Measurements from ENCODE around the gene RAB26.
"Not testable (repeated sequence)": the region's sequence is repeated elsewhere in the genome, so short reads cannot be mapped to it uniquely, and the experiment has no call there.

RAB26 gene

DNA sequence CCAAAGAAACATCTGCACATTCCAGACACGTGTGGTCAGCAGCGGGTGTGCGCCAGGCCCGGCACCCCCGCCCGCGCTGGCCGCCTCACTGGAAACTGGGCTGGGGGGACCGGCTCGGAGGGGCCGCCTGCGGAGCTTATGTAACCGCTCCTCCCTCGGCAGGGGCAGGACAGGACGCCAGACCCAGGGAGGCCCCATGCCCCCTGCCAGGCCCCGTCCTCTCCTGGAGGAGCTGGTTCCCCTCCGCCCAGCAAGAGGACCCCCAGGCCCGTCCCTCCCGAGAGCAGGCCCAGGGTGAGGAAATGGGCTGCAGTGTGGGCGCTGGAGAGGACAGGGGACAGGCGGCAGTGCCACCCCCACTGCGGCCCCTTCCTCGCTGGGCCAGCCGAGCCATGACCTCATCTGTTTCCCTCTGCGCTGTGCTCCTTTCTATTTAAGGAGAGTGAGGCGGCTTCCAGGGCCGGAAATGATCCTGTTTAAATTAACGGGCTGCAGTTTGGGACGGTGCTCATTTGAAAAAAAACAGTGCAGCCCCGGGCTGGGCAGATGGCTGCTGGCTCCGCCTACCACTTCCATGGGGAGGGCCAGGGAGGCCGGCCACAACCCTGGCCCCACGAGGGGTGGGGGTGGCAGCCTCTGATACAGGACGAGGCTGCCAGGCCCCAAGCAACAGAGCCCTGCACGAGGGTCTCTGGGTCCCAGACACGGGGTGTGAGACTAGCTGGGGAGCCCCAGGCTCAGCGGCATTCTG lies 23.6 kb upstream of the RAB26 start:
- H3K4me3 ChIP-seq (ENCODE audit: low read depth, low read length); DNase-seq (ENCODE audit: low read depth): not testable (repeated sequence)

DNA sequence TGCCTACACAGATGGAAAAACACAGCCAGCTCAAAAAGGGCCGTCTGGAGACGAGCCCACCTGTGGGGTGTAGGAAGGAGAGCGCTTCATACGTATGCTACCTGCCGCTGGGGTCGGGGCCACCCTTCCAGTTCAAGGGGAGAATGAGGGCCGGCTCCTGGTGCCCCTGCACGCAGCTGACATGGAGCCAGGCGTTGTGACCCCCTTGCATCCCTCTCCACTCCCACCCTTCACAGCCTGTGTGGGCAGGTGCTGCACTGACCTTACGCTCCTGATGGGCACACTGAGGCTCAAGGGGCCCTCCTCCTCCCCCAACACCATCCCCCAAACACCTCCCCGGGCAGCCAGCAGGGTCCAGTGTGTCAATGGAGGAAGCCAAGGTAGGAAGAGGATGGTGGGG lies 22.8 kb upstream of the RAB26 start:
- not testable (repeated sequence) for DNase-seq (ENCODE audit: low read depth); H3K4me3 ChIP-seq (ENCODE audit: low read depth, low read length)

DNA sequence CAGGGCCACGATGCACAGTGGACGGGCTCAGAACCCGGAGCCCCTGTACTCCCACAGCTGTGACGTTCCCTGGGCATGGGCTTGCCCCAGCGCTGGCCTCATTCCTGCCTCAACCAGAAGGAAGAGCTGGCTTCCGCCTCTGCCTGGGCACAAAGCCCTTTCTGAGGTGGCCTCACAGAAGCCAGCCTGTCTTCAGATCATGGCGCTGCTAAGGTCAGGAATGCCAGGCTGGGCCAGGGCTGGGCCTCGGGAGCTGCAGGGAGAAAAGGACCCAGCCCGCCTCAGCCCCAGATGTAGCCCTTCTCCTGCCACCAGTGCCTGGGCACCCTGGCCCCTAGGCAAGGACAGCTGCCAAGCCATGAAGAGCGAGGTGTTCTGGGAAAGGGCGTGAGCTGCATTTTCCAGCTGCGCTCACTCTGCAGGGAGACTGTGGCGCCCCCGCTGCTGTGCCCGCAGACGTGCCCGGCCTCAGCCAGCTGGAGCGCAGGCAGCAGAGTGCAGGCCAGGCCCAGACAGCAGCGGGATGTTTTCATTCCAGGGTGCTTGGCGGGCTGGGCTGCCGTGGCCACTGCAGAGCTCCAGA lies 22.2 kb upstream of the RAB26 start:
- not testable (repeated sequence) for H3K4me3 ChIP-seq (ENCODE audit: low read depth, low read length); DNase-seq (ENCODE audit: low read depth)

DNA sequence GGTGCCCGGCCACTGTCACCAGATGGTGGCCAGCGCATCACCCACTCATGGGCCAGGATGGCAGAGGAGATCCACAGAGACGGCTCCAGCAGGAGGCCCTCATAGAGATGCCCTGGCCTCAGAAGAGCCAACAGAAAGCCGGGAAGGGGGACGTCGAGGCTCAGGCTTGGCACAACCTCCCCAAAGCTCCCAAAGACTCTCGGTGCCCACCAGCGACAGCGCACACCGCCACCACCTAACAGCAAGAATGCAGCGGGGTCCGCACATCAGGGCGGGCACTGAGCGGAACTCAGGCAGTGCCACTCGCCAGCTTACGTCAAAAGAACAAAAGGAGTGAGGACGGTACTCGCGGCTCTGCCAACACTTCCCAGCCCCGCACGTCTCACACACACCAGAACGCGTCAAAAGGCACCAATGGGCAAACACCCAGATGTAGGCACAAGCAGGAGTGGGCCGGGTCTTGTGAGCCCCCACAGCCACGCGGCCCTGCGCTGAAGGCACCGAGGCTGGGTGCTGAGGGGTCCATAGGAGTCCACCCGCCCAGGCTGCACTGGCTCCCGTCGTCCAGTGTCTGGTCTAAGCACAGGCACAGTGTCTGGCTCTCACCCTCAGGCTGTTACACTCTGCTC lies 21.4 kb upstream of the RAB26 start:
- not testable (repeated sequence) for DNase-seq (ENCODE audit: low read depth); H3K4me3 ChIP-seq (ENCODE audit: low read depth, low read length)

DNA sequence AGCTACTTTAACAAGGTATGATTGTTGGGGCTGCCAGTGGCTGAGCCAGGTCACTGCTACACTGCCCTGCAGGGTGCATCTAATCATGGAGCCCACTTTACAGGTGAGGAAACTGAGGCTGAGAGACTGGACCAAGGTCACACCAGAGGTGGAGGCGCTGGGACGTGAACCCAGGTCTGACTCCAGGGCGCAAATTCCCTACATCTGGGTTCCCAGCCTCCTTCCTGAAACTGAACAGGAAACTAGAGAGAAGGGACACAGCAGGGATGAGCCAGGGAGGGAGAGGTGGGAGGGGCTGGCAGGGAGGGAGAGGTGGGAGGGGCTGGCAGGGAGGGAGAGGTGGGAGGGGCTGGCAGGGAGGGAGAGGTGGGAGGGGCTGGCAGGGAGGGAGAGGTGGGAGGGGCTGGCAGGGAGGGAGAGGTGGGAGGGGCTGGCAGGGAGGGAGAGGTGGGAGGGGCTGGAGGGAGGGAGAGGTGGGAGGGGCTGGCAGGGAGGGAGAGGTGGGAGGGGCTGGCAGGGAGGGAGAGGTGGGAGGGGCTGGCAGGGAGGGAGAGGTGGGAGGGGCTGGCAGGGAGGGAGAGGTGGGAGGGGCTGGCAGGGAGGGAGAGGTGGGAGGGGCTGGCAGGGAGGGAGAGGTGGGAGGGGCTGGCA lies 20.7 kb upstream of the RAB26 start:
- not testable (repeated sequence) for H3K4me3 ChIP-seq (ENCODE audit: low read depth, low read length); DNase-seq (ENCODE audit: low read depth)

DNA sequence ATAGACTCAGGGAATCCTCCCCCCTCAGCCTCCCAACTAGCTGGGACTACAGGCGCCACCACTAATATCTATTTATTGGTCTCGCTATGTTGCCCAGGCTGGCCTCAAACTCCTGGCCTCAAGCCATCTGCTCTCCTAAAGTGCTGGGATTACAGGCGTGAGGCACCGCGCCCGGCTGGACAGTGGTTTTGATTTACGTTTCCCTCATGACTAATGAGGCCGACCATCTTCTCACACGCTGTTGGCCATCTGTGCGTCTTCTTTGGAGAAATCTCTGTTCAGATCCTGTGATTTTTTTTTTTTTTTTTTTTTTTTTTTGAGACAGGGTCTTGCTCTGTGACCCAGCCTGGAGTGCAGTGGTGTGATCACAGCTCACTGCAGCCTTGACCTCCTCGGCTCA lies 19.2 kb upstream of the RAB26 start:
- not testable (repeated sequence) for DNase-seq (ENCODE audit: low read depth); H3K4me3 ChIP-seq (ENCODE audit: low read depth, low read length)

DNA sequence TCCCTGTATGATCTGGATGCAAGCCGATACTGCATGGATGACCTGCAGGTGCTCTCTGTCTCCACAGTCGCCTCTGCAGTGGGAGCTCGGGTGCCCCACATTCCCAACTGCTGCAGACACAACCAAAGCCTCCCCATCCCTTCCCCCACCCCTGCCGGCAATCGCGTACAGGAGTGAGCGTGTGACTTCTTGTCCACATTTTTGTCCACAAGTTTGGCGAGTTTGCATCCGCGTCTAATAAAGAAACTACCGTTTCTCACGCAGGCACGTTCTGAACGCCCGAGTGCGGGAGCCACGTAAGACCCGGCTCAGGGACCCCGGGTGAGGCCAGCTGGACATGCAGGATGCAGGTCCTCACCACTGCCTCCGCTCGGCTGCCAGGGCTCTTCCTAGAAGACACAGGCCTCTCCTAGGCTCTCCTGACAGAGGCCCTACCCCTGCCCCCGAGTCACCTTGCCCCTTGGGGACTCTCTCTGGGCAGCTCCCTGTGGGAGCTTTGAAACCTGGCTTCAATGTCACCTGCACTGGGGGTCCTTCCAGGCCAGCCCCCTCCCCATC lies 18.5 kb upstream of the RAB26 start:
- H3K4me3 ChIP-seq (ENCODE audit: low read depth, low read length); DNase-seq (ENCODE audit: low read depth): not testable (repeated sequence)

DNA sequence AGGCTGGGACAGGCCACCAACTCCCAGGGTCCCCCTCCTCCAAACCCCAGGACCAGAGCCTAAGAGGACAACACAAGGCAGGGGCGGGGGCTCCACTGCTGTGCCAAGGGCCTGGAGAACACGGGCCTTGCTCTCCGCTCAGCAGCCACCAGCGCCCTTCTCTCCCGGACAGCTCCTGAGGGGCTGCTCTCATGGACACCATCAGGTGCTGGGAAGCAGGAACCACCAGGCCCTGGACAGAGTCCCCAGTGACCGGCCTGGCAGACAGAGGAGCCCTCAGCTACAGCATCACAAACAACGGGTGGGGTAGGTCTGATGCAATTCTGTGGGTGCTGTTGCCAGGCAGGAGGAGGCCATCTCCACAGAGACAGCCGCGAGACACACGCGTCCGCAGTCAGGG lies 14.6 kb upstream of the RAB26 start:
- not testable (repeated sequence) for DNase-seq (ENCODE audit: low read depth); H3K4me3 ChIP-seq (ENCODE audit: low read depth, low read length)

DNA sequence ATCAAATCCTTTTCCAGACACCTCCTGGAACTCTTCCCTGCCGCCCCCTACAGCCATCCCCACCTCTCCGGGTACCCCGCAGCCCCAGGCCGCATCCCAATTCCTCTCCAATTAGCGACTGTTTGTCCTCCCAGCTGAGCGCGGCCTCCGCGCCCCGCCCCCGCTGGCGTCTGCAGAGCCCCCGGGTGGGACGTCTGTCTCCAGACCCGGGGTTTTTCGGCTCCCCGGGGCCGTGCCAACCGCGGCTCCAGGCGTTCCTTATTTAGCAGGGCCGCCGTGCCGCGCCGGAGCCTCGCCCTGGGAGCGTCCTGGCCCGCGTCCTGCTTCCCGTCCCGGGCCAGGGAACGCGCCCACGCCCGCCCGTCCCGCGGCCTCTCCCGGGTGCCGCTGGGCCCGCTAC lies 13.4 kb upstream of the RAB26 start:
- peak overlapping the region; percentile 47 for H3K4me3 ChIP-seq (ENCODE audit: low read depth, low read length)

DNA sequence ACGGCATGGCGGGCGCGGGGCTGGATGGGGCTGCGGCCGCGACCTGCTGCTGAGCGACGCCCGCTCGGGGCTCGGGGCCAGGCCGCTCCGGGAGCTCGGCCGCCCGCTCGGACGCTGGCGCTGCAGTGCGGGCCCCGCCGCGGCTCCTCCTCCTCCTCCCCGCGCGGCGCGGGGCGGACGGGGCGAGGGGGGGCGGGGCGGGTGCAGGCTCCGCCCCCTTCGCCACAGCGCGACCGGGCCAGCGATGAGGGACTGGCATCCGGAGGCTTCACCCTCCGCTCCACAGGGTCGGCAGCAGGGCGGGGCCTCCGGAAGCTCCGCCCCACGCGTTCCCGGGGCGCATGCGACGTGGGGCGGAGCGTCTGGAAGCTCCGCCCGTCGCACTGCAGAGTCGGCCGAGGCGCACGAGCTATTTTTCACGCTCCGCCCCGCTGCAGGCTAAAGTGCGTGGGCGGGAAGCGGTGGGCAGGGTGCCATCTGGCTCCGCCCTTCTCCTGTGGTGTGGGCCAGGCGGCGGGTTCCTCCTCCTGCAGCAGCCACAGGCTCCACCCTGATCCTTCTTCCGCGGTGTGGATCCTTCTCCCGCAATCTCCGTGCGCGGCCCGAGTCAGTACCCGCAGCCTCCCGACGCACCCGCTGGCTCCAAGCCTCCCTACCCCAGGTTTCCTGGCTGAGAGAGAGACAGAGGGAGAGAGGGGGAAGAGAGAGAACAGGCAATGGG lies 12.5 kb upstream of the RAB26 start, which contains the start of gene PKD1:
PKD1 (minus strand) TSS at position 129 of the 721 bp plus-strand sequence. CDS start 209 bp downstream, outside the sequence.
- H3K4me3 ChIP-seq (ENCODE audit: low read depth, low read length), result peak within 1 kb of the TSS; percentile 55
- DNase-seq (ENCODE audit: low read depth), result peak; percentile 73

More for the DNA sequence above, 13.4 kb upstream of the RAB26 start:
- DNase-seq (ENCODE audit: low read depth), result not testable (repeated sequence)

DNA sequence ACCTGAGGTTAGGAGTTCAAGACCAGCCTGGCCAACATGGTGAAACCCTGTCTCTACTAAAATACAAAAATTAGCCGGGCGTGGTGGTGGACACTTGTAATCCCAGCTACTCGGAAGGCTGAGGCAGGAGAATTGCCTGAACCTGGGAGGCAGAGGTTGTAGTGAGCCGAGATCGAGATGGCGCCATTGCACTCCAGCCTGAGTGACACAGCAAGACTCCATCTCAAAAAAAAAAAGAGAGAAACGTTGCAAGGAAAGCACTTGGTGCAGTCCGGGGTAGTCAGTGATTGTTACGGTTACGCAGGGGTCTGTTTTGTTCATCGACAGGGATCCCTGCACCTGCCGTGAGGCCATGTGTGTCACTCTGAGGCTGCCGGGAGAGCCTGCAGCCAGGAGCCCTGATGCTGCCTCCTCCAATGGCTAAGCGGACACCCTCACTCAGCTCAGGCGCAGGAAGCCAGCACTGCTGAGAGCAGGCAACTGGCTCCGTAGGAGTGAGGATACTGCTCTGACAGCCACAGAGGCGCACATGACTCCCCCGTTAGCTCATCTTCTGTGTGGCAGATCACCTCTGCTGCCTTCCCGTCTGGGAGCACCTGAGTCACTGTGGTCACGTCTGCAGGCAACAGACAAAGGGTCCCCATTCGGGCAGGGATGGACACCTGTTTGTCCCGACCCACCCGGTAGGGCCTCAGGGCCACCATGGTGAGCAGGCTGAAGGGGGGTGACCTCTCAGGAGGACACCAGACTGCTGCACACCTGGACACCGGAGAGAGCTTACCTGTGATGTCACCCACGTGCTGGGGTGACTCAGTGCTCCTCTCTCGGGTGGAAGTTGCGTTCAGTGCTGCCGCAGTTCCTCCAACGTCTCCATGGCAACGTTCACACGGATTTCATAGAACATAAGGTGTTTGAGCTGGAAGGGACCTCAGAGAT lies 5.2 kb upstream of the RAB26 start:
- H3K4me3 ChIP-seq (ENCODE audit: low read depth, low read length), result no peak overlapping the region
- DNase-seq (ENCODE audit: low read depth), result no peak
- TF ChIP-seq, protein P1, sequence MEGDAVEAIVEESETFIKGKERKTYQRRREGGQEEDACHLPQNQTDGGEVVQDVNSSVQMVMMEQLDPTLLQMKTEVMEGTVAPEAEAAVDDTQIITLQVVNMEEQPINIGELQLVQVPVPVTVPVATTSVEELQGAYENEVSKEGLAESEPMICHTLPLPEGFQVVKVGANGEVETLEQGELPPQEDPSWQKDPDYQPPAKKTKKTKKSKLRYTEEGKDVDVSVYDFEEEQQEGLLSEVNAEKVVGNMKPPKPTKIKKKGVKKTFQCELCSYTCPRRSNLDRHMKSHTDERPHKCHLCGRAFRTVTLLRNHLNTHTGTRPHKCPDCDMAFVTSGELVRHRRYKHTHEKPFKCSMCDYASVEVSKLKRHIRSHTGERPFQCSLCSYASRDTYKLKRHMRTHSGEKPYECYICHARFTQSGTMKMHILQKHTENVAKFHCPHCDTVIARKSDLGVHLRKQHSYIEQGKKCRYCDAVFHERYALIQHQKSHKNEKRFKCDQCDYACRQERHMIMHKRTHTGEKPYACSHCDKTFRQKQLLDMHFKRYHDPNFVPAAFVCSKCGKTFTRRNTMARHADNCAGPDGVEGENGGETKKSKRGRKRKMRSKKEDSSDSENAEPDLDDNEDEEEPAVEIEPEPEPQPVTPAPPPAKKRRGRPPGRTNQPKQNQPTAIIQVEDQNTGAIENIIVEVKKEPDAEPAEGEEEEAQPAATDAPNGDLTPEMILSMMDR (IDR thresholded peaks at IDR 0.05; ENCODE audit: low read depth, low read length, missing control alignments), result no peak
